ENCODE measurements around the gene GPM6B.

DNA sequence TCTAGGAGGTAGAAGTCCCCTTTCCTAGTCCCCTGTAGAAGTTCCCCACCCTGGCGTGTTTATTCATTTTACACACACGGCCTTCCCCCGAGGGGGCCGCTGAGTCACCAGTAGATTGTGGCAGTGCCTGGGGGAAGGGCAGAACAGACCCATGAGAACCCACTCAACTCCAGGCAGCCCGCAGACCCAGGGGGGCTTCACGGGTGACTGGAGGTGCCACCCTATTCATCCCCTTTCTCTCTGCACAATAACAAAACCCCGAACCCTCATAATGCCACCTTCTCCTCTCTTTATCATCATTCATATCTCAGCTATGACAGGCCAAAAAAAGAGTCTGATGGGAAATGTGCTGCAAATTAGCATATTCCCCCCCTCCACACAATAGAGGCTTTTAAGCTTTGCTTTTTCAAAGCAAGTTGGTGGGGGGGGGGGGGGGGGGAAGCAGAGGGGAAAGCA lies 20.4 kb upstream of the GPM6B start:
- no peak for TF ChIP-seq EZH2 (IDR thresholded peaks at IDR 0.05; ENCODE audit: low read length, unreplicated experiment)
- TF ChIP-seq, protein P1, sequence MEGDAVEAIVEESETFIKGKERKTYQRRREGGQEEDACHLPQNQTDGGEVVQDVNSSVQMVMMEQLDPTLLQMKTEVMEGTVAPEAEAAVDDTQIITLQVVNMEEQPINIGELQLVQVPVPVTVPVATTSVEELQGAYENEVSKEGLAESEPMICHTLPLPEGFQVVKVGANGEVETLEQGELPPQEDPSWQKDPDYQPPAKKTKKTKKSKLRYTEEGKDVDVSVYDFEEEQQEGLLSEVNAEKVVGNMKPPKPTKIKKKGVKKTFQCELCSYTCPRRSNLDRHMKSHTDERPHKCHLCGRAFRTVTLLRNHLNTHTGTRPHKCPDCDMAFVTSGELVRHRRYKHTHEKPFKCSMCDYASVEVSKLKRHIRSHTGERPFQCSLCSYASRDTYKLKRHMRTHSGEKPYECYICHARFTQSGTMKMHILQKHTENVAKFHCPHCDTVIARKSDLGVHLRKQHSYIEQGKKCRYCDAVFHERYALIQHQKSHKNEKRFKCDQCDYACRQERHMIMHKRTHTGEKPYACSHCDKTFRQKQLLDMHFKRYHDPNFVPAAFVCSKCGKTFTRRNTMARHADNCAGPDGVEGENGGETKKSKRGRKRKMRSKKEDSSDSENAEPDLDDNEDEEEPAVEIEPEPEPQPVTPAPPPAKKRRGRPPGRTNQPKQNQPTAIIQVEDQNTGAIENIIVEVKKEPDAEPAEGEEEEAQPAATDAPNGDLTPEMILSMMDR (conservative IDR thresholded peaks at IDR 0.05; ENCODE audit: low read depth, low read length) = no peak
- no peak for TF ChIP-seq EZH2phosphoT487 (IDR thresholded peaks at IDR 0.05; ENCODE audit: borderline replicate concordance, low read length)
